ENCODE data around the gene MS4A13.
A peak's percentile ranks its signal among the peaks of the same experiment; 100 is the strongest.
"Not testable (repeated sequence)": the region's sequence is repeated elsewhere in the genome, so short reads cannot be mapped to it uniquely, and the experiment has no call there.

The MS4A13 gene, protein sequence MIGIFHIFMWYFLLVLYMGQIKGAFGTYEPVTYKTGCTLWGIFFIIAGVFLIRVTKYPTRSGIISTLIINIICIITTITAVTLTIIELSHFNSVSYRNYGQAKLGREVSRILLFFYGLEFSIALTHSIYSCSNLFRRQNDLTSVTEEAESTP

GRCh38 chr11:60515144-60515855, at the start of gene MS4A13:
Gene MS4A13, plus strand, starts transcription at chr11:60515392. Its CDS starts 2,692 bp downstream, at chr11:60518084.
- DNase-seq, result no peak

DNA sequence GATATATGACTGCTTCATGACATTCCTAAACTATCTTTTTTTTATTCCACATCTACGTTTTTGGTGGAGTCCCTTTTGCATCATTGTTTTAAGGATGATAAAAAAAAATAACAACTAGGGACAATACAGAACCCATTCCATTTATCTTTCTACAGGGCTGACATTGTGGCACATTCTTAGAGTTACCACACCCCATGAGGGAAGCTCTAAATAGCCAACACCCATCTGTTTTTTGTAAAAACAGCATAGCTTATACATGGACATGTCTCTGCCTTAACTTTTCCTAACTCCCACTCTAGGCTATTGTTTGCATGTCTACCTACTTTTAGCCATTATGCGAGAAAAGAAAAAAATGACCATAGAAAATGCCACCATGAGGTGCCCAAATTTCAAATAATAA, 46.4 kb upstream of the MS4A13 start:
- no peak for DNase-seq

DNA sequence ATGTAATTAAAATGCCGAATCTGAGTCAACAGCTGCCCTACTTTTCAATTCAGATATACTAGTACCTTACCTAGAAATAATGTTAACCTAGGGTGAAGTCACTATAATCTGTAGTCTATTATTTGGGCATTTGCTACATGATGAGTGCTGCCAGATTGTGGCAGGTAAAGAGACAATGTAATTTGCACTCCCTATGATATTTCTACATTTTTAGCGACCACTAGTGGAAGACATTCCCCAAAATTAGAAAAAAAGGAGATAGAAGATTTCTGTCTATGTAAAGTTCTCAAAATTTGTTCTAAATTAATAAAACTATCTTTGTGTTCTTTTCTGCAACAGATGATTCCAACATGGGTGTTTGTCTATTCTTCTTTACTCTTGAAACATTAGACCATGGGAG, 45.5 kb upstream of the MS4A13 start:
- DNase-seq, result no peak

DNA sequence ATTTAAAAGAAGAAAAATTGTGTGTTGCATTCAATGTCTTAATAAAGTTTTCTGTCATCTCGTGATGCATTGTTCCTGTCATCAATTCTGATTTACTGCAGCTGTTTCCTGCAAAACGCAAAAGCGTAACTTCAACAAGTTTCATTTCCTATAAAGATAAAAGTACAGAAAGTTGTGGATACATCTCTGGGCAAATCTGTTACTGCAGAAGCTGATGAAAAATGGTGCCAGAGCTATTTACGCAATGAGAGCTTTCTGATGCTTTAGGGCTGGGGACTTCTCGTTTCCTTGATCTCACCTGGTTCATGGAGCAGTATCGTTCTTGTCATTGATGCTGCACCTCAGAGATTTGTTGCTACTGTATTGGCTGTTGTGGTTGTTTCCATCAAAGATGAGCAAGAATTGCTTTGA, 38.2 kb upstream of the MS4A13 start:
- peak; percentile 62 for DNase-seq

- DNase-seq, result no peak
Observed at GRCh38 chr11:60482361-60482760, 32.8 kb upstream of the MS4A13 start.

DNA sequence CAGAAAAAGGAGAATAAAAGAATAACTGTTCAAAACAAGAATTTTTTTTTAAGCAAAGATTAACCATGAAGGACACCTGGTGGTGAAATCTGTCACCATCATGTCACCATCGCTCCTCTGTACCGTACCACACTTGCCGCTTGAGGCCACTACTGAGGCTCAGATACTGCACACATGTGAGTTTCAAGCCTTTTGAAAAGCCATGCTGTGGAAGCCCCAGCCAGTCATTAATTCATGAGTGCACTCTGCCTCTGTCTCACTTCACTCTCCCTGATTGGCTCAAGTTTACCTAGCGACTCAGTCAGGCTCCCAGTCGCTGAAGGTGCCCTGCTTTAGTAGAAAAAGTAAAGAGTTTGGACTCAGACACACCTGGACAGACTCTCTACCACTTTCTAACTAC, 29.2 kb upstream of the MS4A13 start:
- DNase-seq, result peak; percentile 56

- no peak for DNase-seq
Observed at GRCh38 chr11:60492488-60493009, 22.6 kb upstream of the MS4A13 start, which contains the start of gene MS4A12. Gene MS4A12, plus strand, starts transcription at chr11:60492778. Its CDS starts 4,541 bp downstream, at chr11:60497319.

GRCh38 chr11:60493454-60493853, 21.7 kb upstream of the MS4A13 start:
- DNase-seq, result no peak

- DNase-seq, result no peak
Observed at GRCh38 chr11:60498399-60498798, 16.8 kb upstream of the MS4A13 start.

DNA sequence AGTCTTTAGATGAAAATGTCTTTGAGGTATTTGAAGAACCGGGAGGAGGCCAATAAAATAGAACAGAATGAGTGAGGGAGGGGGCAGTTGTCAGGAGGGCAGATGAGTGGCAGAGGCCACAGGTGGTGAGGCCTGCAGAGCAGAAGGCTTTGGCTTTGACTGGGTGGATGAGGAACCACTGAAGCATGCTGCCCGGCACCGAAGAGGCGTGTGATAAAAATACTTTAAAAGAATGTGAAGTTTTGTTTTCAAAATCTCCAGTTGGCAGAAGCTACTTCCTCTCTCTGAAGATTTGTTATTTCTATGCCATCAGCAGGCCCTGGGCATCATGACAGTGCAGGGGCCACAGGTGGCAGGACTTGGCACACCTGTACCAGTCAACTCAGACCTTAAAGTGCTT, 16.3 kb upstream of the MS4A13 start:
- peak; percentile 67 for DNase-seq

DNA sequence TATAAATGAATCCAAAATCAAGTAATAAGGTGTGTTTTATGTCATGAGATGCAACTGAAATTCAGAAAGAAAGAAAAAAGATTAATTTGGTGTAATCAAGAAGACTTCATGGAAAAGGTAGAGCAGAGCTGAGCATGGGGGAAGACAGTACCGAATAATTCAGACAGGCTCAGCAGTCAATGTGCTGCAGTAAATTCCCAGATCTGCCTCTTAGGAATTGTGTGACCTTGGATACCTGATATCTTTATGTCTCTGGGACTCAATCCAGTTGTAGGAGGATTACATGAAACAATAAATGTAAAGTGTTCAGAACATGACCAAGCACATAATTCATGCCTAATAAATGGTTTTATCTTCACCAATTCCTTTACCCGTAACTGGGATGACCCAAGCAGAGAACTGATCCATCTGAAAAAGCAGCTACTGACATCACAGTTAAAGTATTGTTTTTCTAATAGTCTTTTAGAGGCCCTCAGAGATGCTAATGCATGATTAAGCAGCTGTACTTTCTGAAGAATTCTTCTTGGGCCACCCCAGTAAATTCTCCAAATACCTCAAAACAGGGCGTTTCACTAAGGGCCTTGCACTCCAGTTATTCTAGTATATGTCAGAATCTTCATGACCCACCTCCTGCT, 14.8 kb upstream of the MS4A13 start:
- no peak for DNase-seq

GRCh38 chr11:60502221-60502775, 12.9 kb upstream of the MS4A13 start:
- DNase-seq, result no peak

GRCh38 chr11:60504219-60504905, 10.8 kb upstream of the MS4A13 start:
- peak; percentile 37 for DNase-seq

- DNase-seq, result not testable (repeated sequence)
Observed at GRCh38 chr11:60509609-60510008, 5.6 kb upstream of the MS4A13 start.

GRCh38 chr11:60510209-60510608, 5.0 kb upstream of the MS4A13 start:
- DNase-seq, result not testable (repeated sequence)

- DNase-seq, result no peak
Observed at GRCh38 chr11:60511393-60511792, 3.8 kb upstream of the MS4A13 start.

DNA sequence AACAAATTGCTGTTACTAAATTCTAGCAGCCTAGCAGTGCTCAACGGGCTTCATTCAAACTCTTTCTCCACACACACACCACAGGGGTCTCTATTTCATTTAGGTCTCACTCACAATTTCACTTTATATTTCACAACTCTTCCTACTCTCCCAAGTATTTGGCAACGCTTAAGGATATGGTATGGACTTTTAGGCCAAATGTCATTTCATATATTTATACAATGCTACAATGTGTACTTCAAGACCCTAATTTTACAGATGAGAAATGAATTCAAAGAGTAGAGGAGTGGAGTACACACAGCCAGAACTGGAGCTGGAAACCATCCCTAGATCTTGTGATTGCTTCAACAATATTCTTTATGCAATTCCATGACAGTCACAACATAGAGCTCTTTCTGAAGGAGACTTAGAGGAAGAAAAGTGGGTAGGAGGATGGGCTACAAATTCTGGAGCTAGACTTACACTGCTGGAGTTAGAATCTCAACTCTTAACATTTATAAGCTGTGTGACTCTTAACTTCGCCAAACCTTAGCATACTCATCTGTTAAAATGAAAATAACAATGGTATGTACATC, 2.5 kb upstream of the MS4A13 start:
- DNase-seq, result no peak

DNA sequence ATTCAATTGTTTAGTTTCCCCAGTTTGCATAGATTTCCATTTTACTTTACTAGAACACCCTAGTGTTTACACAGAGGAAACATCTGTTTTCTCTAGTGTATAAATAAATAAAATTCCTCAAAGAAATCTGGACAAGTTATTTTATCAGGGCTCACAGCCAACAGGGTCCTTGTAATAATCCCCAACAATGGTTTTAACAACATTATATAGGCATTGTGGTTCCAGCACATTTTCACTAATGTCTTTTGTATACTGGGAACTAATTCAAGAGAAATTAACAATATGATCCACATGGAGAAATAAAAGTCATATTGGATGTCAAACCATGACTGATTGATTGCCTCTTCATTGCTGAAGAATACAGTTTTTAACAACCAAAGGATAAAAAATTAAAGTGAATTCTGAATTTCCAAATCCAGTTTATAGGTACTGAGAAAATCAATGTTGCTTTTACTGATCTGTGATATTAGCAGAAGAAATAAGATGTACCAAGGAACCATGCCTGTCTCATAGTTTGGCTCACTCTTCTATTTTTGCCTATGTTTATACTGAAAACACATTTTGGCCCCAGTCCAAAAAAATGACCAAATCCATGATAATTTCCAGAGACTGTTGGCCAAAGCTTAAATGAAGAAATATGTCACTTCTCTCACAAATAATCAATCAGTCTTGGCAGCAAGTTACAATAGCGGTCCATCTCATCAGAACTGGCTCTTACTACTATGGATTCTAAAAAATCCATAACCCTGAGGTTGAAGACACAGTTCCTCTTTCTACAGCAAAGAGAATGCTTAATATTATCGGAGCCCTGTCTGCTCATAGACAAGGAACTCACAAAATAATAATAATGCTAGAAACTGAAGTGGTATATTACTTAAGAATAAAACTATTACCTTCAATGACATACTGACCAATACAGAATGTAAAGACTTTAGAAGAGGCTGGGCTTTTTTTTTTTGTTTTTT, 1.4 kb upstream of the MS4A13 start:
- no peak for DNase-seq

- DNase-seq, result no peak
Observed at GRCh38 chr11:60528465-60528864, 13.3 kb downstream of the MS4A13 start.

DNA sequence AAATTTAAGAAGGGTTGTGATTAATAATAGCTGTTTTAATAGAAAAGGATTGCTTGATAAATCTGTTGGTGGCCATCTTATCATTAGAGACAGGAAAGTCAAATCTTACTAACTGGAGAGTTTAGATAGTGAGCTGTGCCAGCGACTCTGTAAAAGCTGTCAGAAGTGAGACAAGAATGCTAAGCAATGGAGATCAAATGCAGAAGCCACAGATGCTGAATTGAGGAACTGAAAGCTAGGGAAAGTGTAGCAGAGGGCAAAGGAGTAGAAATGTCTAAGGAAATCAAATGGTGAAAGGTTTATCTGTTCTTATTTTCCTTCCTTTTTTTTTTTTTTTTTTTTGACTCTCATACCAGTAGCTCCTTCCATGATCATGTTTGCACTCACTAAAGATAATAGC, 13.7 kb downstream of the MS4A13 start:
- peak; percentile 73 for DNase-seq

DNA sequence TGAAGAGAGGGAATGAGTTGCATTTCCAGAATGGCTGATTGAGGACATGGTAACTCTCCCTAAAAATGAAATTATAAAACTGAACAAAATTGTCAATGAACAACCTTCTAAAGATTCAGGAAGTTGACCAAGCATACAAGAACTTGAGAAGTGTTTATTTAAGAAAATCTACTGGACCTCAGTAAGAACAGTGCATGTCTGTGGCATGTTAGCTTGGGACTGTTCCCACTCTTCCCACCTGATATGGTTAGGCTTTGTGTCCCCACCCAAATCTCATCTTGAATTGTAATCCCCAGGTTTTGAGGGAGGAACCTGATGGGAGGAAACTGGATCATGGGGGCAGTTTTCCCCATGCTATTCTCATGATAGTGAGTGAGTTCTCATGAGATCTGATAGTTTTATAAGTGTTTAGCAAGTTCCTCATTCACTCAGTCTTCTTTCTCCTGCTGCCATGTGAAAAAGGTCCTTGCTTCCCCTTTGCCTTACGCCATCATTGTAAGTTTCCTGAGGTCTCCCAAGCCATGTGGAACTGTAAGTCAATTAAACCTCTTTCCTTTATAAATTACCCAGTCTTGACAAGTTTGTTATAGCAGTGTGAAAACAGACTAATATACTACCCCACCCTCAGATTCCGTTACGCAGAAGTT, 15.4 kb downstream of the MS4A13 start:
- peak; percentile 29 for DNase-seq
